A549 (cell line): ENCODE results near the gene TAC3.
"Not testable (repeated sequence)": the region's sequence is repeated elsewhere in the genome, so short reads cannot be mapped to it uniquely, and the experiment has no call there.

Experiments
- CHD2 ChIP-seq: fragments of 150-350 bp; IDR thresholded peaks from 2 replicates; pipeline ENCODE4 v1.6.1; 2014; ENCODE audit warnings: low read length; ENCODE audit not compliant: partially characterized antibody
- CTCF ChIP-seq: fragments of >200 bp; sonication (Bioruptor Twin); formaldehyde crosslinking; IDR thresholded peaks from 3 replicates; pipeline ENCODE4 v1.5.1; 2016
- HDAC2 ChIP-seq: fragments of 200-600 bp; sonication (generic); IDR thresholded peaks from 2 replicates; pipeline ENCODE4 v1.6.1; 2016
- MAZ ChIP-seq: fragments of 150-350 bp; IDR thresholded peaks from 2 replicates; pipeline ENCODE4 v1.6.1; 2014; ENCODE audit warnings: antibody characterized with exemption, low read depth, low read length, borderline replicate concordance
- POLR2A ChIP-seq: IDR thresholded peaks from 2 replicates; pipeline ENCODE4 v1.6.1; 2012; ENCODE audit warnings: mild to moderate bottlenecking, low read length
- POLR2AphosphoS2 ChIP-seq: conservative IDR thresholded peaks from 2 replicates; pipeline ENCODE4 v1.6.1; 2012; ENCODE audit warnings: low read length, improper control_type of control experiment, inconsistent platforms

DNA sequence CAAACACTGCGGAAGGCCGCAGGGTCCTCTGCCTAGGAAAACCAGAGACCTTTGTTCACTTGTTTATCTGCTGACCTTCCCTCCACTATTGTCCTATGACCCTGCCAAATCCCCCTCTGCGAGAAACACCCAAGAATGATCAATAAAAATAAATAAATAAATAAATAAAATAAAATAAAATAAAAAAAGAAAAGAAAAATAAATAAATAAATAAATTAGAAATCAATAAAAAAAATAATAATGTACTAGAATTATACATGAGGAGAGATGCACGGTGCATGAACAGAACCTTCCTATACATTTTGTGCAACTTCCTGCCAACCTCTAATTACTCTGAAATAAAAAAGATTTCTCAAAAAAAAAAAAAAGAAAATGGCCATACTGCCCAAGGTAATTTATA is 51.2 kb downstream of the TAC3 start:
- TF ChIP-seq MAZ, HDAC2, POLR2A, POLR2AphosphoS2, CHD2, CTCF: not testable (repeated sequence)
